Uterus (tissue), 4 donors: Measurements from ENCODE around the gene CXCL6. TPM values are rescaled to one million over a fixed set of nuclear protein-coding genes. Genes with fewer than 3 reads are reported as not detected.

Experiments
- DNase-seq, 2 donors: peaks; one replicate each; pipeline ENCODE4 v3.0.0-alpha.2; 2019 to 2020
- H3K27ac ChIP-seq, 2 donors: fragments of 200-600 bp; sonication (generic); 1 replicate in 1 of 2; 2 replicates in 1 of 2; pipeline ENCODE4 v1.5.1; 2016 to 2018
- H3K27me3 ChIP-seq, 2 donors: fragments of 200-600 bp; sonication (generic); one replicate each; pipeline ENCODE4 v1.5.1; 2018 to 2019; ENCODE audit warnings: control low read depth in 1 of 2
- H3K36me3 ChIP-seq, 2 donors: fragments of 200-600 bp; sonication (generic); one replicate each; pipeline ENCODE4 v1.5.1; 2019; ENCODE audit warnings: control low read depth in 1 of 2
- H3K4me1 ChIP-seq, 2 donors: fragments of 200-600 bp; sonication (generic); one replicate each; pipeline ENCODE4 v1.5.1; 2018 to 2019; ENCODE audit warnings: control low read depth in 1 of 2
- H3K4me3 ChIP-seq, 2 donors: fragments of 200-600 bp; sonication (generic); 1 replicate in 1 of 2; 2 replicates in 1 of 2; pipeline ENCODE4 v1.5.1; 2018 to 2019; ENCODE audit warnings: mild to moderate bottlenecking in 1 of 2
- H3K9me3 ChIP-seq, 2 donors: fragments of 200-600 bp; sonication (generic); one replicate each; pipeline ENCODE4 v1.5.1; 2019; ENCODE audit warnings: control low read depth in 1 of 2
- POLR2A ChIP-seq, 2 donors: fragments of 450-650 bp; IDR thresholded peaks; one replicate each; pipeline ENCODE4 v1.6.1; 2016; ENCODE audit warnings: antibody characterized with exemption in 2 of 2, mild to moderate bottlenecking in 1 of 2, moderate library complexity in 1 of 2
- intact Hi-C: fragments of 100-400 bp; cut with DNase I; formaldehyde crosslinking; loops from one replicate; pipeline ENCODE4 v1.15.1; 2023; ENCODE audit warnings: low total_unique reads
- total RNA-seq, 4 donors: library from RNA; depleted of rRNA in 3 of 4; stranded (reverse); fragments of >200 nt in 3 of 4; gene quantifications; one replicate each; pipeline versions ENCODE4 v1.1.0 to v1.2.4, GENCODE V29; 2014 to 2023
- TF ChIP-seq, protein P1 (sequence below), 4 experiments: fragments of 200-600 bp in 2 of 4; fragments of 450-650 bp in 2 of 4; sonication (generic) in 2 of 4; IDR thresholded peaks; one replicate each; pipeline ENCODE4 v1.5.1; 2016 to 2019; ENCODE audit warnings: antibody characterized with exemption in 4 of 4, mild to moderate bottlenecking in 2 of 4, moderate library complexity in 1 of 4
- donor health status: DM: yes; HTN: yes; CAD: no.

Gene CXCL6
- total RNA-seq, 4 donors from 2014 or later = 0.28 to 4.1 TPM; not detected in 2

DNA sequence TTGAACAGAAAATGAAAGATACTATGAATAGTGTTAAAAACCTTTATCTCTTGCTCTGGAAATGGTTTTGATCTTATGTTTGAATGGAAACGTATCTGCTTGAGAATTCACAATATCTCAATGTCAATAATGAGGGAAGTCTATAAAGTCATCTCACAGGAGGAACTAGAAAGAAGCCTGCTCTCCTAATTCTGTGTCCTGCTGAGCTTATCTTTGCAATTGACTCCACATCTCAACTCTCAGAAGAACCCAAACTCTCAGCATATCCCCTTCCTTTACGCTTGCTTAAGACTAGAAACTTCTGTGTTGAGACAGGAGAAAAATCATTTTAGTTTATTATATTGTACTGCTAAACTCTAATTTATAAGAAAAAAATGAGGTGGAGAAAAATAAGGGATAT is 8.3 kb downstream of the CXCL6 start:
- intact Hi-C loops = no loop called here
- Histone ChIP-seq H3K27ac (no peak overlapping the region), H3K36me3 (no peaks in the 10 kb centered on the region), H3K4me1 (no peaks in the 10 kb centered on the region), H3K4me3 (no peak overlapping the region), H3K9me3 (no peaks in the 10 kb centered on the region), H3K27me3 (no peaks in the 10 kb centered on the region)
- no peak for DNase-seq
- TF ChIP-seq POLR2A (IDR thresholded peaks at IDR 0.05) = no peak
- TF ChIP-seq, protein P1, sequence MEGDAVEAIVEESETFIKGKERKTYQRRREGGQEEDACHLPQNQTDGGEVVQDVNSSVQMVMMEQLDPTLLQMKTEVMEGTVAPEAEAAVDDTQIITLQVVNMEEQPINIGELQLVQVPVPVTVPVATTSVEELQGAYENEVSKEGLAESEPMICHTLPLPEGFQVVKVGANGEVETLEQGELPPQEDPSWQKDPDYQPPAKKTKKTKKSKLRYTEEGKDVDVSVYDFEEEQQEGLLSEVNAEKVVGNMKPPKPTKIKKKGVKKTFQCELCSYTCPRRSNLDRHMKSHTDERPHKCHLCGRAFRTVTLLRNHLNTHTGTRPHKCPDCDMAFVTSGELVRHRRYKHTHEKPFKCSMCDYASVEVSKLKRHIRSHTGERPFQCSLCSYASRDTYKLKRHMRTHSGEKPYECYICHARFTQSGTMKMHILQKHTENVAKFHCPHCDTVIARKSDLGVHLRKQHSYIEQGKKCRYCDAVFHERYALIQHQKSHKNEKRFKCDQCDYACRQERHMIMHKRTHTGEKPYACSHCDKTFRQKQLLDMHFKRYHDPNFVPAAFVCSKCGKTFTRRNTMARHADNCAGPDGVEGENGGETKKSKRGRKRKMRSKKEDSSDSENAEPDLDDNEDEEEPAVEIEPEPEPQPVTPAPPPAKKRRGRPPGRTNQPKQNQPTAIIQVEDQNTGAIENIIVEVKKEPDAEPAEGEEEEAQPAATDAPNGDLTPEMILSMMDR (IDR thresholded peaks at IDR 0.05) = no peak

DNA sequence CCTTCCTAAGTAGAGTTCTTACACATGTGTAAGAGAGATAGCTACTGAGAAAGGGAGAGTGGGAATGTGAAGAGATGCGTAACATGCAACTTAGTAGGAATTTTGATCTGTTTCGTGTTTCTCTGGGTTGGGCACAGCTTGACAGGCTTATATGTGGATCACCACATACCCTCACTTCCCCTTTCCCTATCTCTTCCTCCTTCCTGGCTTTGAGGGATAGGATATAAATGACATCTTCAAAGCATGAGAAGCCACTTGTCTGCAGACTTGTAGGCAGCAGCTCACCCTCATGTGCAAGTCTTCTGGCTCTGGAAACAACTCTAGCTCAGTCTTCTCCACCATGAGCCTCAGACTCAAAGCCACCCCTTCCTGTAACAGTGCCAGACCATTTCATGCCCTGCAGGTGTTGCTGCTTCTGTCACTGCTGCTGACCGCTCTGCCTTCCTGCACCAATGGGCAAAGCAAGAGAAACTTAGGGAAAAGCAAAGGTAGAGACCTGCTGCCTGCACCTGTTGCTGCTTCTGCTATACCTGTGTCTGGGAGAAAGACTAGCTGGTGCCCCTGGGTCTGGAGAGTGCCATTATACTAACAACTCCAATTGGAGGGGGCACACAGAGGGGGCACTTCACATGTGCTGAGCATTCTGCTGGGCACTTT is 11.2 kb downstream of the CXCL6 start:
- intact Hi-C loops = no loop called here
- Histone ChIP-seq H3K4me3 (no peak overlapping the region), H3K9me3 (no peaks in the 10 kb centered on the region), H3K27ac (no peak overlapping the region), H3K36me3 (no peaks in the 10 kb centered on the region), H3K27me3 (no peaks in the 10 kb centered on the region), H3K4me1 (no peaks in the 10 kb centered on the region)
- no peak for DNase-seq
- TF ChIP-seq POLR2A (IDR thresholded peaks at IDR 0.05) = no peak
- TF ChIP-seq, protein P1 (IDR thresholded peaks at IDR 0.05) = no peak

DNA sequence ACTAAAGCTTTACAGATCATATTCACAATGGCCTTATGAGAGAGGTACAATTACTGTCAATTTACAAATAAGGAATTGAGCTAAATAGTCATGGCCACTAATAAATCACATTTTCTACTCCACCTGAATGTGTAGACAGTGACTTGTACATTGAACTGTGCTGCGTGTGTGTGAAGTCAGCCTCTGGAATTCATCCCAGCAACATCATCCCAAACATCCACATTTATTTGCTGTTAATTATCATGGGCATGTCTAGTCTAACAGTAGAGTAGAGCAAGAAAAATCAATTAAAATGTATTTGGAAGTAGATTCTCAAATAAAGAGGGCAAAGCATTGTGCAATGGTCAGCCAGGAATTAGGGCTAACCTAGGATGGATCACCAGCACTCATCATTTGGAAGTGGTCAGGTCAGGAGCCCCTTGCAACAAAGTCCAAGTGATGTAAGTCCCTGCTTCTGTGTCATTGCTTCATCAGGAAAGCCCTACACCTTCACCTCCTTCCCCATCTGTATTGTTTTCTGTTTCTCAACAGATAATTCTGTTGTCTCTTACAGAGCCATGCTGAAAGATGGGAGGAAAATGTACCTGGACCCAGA is 11.8 kb downstream of the CXCL6 start:
- intact Hi-C loops = no loop called here
- TF ChIP-seq, protein P1 (IDR thresholded peaks at IDR 0.05) = no peak
- no peak for TF ChIP-seq POLR2A (IDR thresholded peaks at IDR 0.05)
- H3K36me3 ChIP-seq = no peaks in the 10 kb centered on the region
- H3K27me3 ChIP-seq = no peaks in the 10 kb centered on the region
- no peaks in the 10 kb centered on the region for H3K9me3 ChIP-seq
- no peak overlapping the region for H3K27ac ChIP-seq
- H3K4me1 ChIP-seq = no peaks in the 10 kb centered on the region
- no peak for DNase-seq
- H3K4me3 ChIP-seq = no peak overlapping the region

DNA sequence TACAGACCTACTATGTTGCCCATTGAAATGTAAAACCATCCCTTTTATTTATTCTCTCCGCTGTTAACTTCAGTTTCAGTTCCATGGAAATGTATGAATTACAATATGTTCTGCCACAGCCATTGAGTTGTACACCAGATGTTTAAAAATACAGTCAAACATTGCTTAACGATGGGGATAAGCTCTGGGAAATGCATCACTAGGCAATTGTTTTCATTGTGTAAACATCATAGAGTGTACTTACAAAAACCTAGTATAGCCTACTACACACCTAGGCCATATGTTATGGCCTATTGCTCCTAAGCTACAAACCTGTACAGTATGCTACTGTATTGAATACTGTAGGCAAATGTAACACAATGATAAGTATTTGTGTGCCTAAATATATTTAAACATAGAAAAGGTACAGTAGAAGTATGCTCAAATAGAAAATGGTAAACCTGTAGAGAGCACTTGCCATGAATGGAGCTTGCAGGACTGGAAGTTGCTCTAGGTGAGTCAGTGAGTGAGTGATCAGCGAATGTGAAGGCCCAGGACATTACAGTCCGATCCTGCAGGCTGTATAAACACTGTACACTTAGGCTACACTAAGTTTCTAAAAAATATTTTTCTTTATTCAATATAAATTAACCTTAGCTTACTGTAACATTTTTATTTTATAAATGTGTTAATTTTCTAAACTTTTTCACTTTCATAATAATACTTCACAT is 13.9 kb downstream of the CXCL6 start:
- TF ChIP-seq, protein P1 (IDR thresholded peaks at IDR 0.05) = no peak
- Histone ChIP-seq H3K4me3 (no peak overlapping the region), H3K4me1 (no peaks in the 10 kb centered on the region), H3K9me3 (no peaks in the 10 kb centered on the region), H3K27me3 (no peaks in the 10 kb centered on the region), H3K36me3 (no peaks in the 10 kb centered on the region), H3K27ac (no peak overlapping the region)
- intact Hi-C loops = no loop called here
- DNase-seq = no peak

DNA sequence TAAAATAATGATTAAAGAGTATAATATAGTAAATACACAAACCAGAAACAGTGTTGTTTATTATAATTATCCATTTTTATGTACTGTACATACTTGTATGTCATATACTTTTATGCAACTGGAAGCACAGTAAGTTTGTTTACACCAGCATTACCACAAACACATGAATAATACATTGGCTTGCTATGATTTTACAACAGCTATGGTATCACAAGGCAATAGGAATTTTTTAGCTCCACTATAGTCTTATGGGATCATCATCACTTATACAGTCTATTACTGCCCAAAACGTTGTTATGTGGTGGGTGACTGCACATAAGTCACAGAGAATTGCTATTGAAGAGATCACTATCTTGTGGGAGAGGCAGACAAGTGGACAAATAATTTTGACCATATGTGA is 14.8 kb downstream of the CXCL6 start:
- Histone ChIP-seq H3K27ac (no peak overlapping the region), H3K4me3 (no peak overlapping the region), H3K4me1 (no peaks in the 10 kb centered on the region), H3K27me3 (no peaks in the 10 kb centered on the region), H3K9me3 (no peaks in the 10 kb centered on the region), H3K36me3 (no peaks in the 10 kb centered on the region)
- no peak for DNase-seq
- TF ChIP-seq, protein P1 (IDR thresholded peaks at IDR 0.05) = no peak
- TF ChIP-seq POLR2A (IDR thresholded peaks at IDR 0.05) = no peak
- intact Hi-C loops = no loop called here
